ENCODE measurements around the gene RNASEH2C. TPM values are rescaled to one million over a fixed set of nuclear protein-coding genes. Genes with fewer than 3 reads are reported as not detected.

Gene RNASEH2C
- total and polyA plus RNA-seq, 10 of the 15 experiments (the other 5 are each of a cell fraction or from before 2014, with no cell fraction given): 5.0 to 160 (median 47.1) TPM

- DNase-seq (ENCODE audit: low read depth, low spot score) (no peak), ATAC-seq (no peak), FAIRE-seq (no peak)
- WGBS (ENCODE audit: insufficient coverage, insufficient replicate concordance, low lambda C conversion rate, missing lambda C conversion rate): 79% methylated on average over 17 of the region's 17 CpGs
- in situ Hi-C loops (cut with MboI): no loop called here
- ChIA-PET SMC1A (ENCODE audit: uncharacterized antibody, unreplicated experiment) (no interaction called here), POLR2A (no interaction called here), RAD21 (ENCODE audit: unreplicated experiment) (interaction anchor here (1.0 kb wide), 1 partner anchor 35 kb away, joined by 4 read pairs; no protein-coding TSS in a partner anchor), CTCF (interaction anchor here (0.6 to 1.4 kb wide), 6 partner anchors 18 to 277 kb away, joined by 3 to 9 read pairs (median 4); no protein-coding TSS in a partner anchor)
- Histone ChIP-seq H3K27me3 (replicated peaks in 1 of 2; ENCODE audit: control insufficient read depth in 2 of 2, insufficient read depth in 2 of 2, low read length in 1 of 2) (no peaks in the 10 kb centered on the region; a peak in 2 of 4 replicates), H3K9ac (ENCODE audit: control insufficient read depth, insufficient read depth, low read length) (no peak overlapping the region), H3K79me2 (ENCODE audit: control insufficient read depth, insufficient read depth, low read length) (no peaks in the 10 kb centered on the region), H4K20me1 (ENCODE audit: control insufficient read depth, insufficient read depth) (no peaks in the 10 kb centered on the region), H3K27ac (ENCODE audit: control insufficient read depth, insufficient read depth) (no peak overlapping the region), H3K4me3 (no peak overlapping the region), H3K4me2 (ENCODE audit: control insufficient read depth, insufficient read depth) (no peak overlapping the region), H3K36me3 (ENCODE audit: control insufficient read depth in 2 of 2, insufficient read depth in 2 of 2, low read length in 1 of 2) (no peaks in the 10 kb centered on the region), H3K4me1 (ENCODE audit: control insufficient read depth, insufficient read depth, low read length) (no peaks in the 10 kb centered on the region), H3K9me3 (replicated peaks; ENCODE audit: control insufficient read depth, insufficient read depth, low read length) (no peaks in the 10 kb centered on the region), H2AFZ (ENCODE audit: control insufficient read depth, low read depth, low read length) (no peak overlapping the region)
- intact Hi-C loops (cut with micrococcal nuclease; ENCODE audit: unreplicated experiment): no loop called here
- TF ChIP-seq SMAD5 (IDR thresholded peaks at IDR 0.05; ENCODE audit: low read depth) (no peak), ZNF687 (IDR thresholded peaks at IDR 0.05) (no peak), PRDM15 (CRISPR knock-in tag; IDR thresholded peaks at IDR 0.05) (no peak), YY1 (IDR thresholded peaks at IDR 0.05; ENCODE audit: low read depth, low read length) (no peak), EZH2 (IDR thresholded peaks at IDR 0.05; ENCODE audit: borderline replicate concordance, control insufficient read depth, low read depth, low read length) (no peak), SMC3 (IDR thresholded peaks at IDR 0.05; ENCODE audit: borderline replicate concordance, low read length) (no peak), PBX3 (IDR thresholded peaks at IDR 0.05; ENCODE audit: insufficient replicate concordance, low read depth, low read length) (no peak), IRF3 (IDR thresholded peaks at IDR 0.05) (no peak)
- no TSS peak for BruUV-seq (replicated peaks)
Measured at GRCh38 chr11:65745049-65745448, 24.5 kb upstream of the RNASEH2C start.

Measured in GM12878 (cell line).